CD4-positive, CD25-positive, alpha-beta regulatory T cell (primary cell): Measurements from ENCODE around the gene MEGF6. TPM values are rescaled to one million over a fixed set of nuclear protein-coding genes. Genes with fewer than 3 reads are reported as not detected.
"Not testable (repeated sequence)": the region's sequence is repeated elsewhere in the genome, so short reads cannot be mapped to it uniquely, and the experiment has no call there.

ENCODE experiments used
- ATAC-seq, 2 donors: fragments of 150-1000 bp; cut with Tn5 transposase; one replicate each; pipeline ENCODE4 v1.10.0; 2021; ENCODE audit warnings: low read depth in 2 of 2, moderate number of reproducible peaks in 2 of 2, moderate library complexity in 1 of 2
- DNase-seq, 3 donors: peaks; one replicate each; pipeline versions ENCODE4 v3.0.0 to v3.0.0-alpha.2; 2012 to 2022; ENCODE audit warnings: mixed read lengths in 1 of 3
- H3K27ac ChIP-seq: one replicate; pipeline ENCODE4 v1.7.0; 2013; ENCODE audit warnings: mild to moderate bottlenecking, low read length; ENCODE audit not compliant: insufficient read depth, poor library complexity, severe bottlenecking
- H3K27me3 ChIP-seq: one replicate; pipeline ENCODE4 v1.7.0; 2013; ENCODE audit warnings: low read length; ENCODE audit not compliant: control insufficient read depth, insufficient read depth
- H3K36me3 ChIP-seq: one replicate; pipeline ENCODE4 v1.7.0; 2013; ENCODE audit warnings: mild to moderate bottlenecking, low read length, moderate library complexity; ENCODE audit not compliant: control insufficient read depth, insufficient read depth
- H3K4me1 ChIP-seq: 2 replicates; pipeline ENCODE4 v1.7.0; 2013; ENCODE audit warnings: mild to moderate bottlenecking, low read length; ENCODE audit not compliant: insufficient read depth, control insufficient read depth, poor library complexity, severe bottlenecking
- H3K4me3 ChIP-seq: one replicate; pipeline ENCODE4 v1.7.0; 2013; ENCODE audit warnings: low read depth, mild to moderate bottlenecking, low read length, moderate library complexity
- H3K9me3 ChIP-seq, 2 experiments: 1 replicate in 1 of 2; 2 replicates in 1 of 2; pipeline ENCODE4 v1.7.0; 2013; ENCODE audit warnings: low read length in 2 of 2, mild to moderate bottlenecking in 1 of 2, moderate library complexity in 1 of 2; ENCODE audit not compliant: control insufficient read depth in 2 of 2
- H3K27ac Mint-ChIP-seq, 3 donors: one replicate each; pipeline ENCODE4 v1.8.0; 2020 to 2022; ENCODE audit warnings: mild to moderate bottlenecking in 3 of 3, mixed read lengths in 3 of 3, moderate library complexity in 2 of 3
- H3K27me3 Mint-ChIP-seq: one replicate; pipeline ENCODE4 v1.8.0; 2022; ENCODE audit warnings: mild to moderate bottlenecking, mixed read lengths
- H3K36me3 Mint-ChIP-seq: one replicate; pipeline ENCODE4 v1.8.0; 2020; ENCODE audit warnings: mixed read lengths
- H3K4me1 Mint-ChIP-seq, 4 donors: one replicate each; pipeline ENCODE4 v1.8.0; 2020 to 2022; ENCODE audit warnings: mixed read lengths in 4 of 4, mild to moderate bottlenecking in 1 of 4
- H3K4me3 Mint-ChIP-seq, 4 donors: one replicate each; pipeline ENCODE4 v1.8.0; 2020 to 2022; ENCODE audit warnings: mild to moderate bottlenecking in 4 of 4, mixed read lengths in 4 of 4, moderate library complexity in 3 of 4
- H3K9me3 Mint-ChIP-seq, 7 donors: one replicate each; pipeline ENCODE4 v1.8.0; 2020 to 2022; ENCODE audit warnings: mixed read lengths in 7 of 7, mild to moderate bottlenecking in 3 of 7, moderate library complexity in 2 of 7
- polyA plus RNA-seq, 4 donors: library from polyadenylated mRNA; unstranded; fragments of 300-500 nt; fragmentation: Illumina TruSeq; gene quantifications; one replicate each; pipeline ENCODE4 v1.2.3, GENCODE V29; 2021
- total RNA-seq: library from RNA; stranded (reverse); gene quantifications from one replicate; pipeline ENCODE4 v1.2.3, GENCODE V29; 2022

MEGF6 gene
- total and polyA plus RNA-seq, 5 donors from 2014 or later, result 4.7 to 123 (median 6.8) TPM

DNA sequence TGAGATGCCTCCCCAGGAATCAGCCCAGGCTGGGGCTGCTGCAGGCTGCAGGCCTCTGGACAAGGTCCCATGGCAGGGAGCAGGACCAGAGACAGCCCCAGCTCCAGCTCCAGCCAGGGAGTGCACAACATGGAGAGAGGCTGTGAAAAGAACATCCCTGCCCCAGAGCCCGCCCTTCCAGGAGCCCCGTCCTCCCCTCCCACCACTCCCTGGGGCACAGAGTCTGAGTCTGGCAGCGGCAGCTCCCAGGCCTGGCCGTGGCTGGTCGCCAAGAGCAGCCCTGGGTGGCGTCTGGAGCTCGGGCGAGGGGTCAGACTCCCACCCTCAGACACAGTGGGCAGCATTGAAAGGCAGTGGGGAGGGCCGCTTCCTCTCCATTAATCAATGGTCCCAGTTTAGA is 37.8 kb downstream of the MEGF6 start:
- H3K4me1 Mint-ChIP-seq, result no peaks in the 10 kb centered on the region
- Histone ChIP-seq H3K36me3 (no peaks in the 10 kb centered on the region), H3K9me3 (no peaks in the 10 kb centered on the region), H3K27ac (no peak overlapping the region), H3K4me3 (no peak overlapping the region), H3K27me3 (no peaks in the 10 kb centered on the region), H3K4me1 (no peaks in the 10 kb centered on the region)
- no peaks in the 10 kb centered on the region for H3K36me3 Mint-ChIP-seq
- ATAC-seq, result no peak
- H3K27ac Mint-ChIP-seq, result no peak overlapping the region
- H3K4me3 Mint-ChIP-seq, result no peak overlapping the region
- no peaks in the 10 kb centered on the region for H3K27me3 Mint-ChIP-seq
- peaks cover 0 to 1% (median 0%) of the 10 kb centered on the region in 7 donors for H3K9me3 Mint-ChIP-seq
- DNase-seq, result no peak

DNA sequence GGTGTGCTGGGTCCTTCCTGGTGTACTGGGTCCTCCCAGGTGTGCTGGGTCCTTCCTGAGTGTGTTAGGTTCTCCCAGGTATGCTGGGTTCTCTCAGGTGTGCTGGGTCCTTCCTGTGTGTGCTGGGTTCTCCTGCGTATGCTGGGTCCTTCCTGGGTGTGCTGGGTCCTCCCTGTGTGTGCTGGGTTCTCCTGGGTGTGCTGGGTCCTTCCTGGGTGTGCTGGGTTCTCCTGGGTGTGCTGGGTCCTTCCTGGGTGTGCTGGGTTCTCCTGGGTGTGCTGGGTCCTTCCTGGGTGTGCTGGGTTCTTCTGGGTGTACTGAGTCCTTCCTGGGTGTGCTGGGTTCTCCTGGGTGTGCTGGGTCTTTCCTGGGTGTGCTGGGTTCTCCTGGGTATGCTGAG is 38.7 kb downstream of the MEGF6 start:
- not testable (repeated sequence) for H3K27ac ChIP-seq, H3K4me3 ChIP-seq, DNase-seq, H3K27ac Mint-ChIP-seq, H3K36me3 Mint-ChIP-seq, H3K9me3 Mint-ChIP-seq, H3K27me3 Mint-ChIP-seq, H3K36me3 ChIP-seq, H3K9me3 ChIP-seq, H3K4me1 ChIP-seq, ATAC-seq, H3K4me3 Mint-ChIP-seq, H3K4me1 Mint-ChIP-seq, H3K27me3 ChIP-seq

DNA sequence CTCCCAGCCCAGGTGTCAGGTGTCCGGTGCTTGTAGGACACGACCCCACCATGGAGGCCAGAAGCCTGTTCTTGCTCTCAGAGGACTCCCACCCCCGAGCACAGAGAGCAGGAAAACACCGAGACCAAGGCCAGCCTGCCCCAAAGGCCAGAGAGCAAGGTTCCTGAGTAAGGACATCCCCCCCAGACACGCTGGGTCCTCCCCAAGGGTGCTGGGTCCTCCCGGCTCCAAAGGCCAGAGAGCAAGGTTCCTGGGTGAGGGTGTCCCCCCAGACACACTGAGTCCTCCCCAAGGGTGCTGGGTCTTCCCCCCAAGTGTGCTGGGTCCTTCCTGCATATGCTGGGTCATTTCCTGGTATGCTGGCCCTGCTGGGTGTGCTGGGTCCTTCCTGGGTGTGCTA is 40.0 kb downstream of the MEGF6 start:
- no peaks in the 10 kb centered on the region for H3K9me3 Mint-ChIP-seq
- Histone ChIP-seq H3K27me3 (no peaks in the 10 kb centered on the region), H3K27ac (no peak overlapping the region), H3K4me1 (no peaks in the 10 kb centered on the region), H3K4me3 (no peak overlapping the region), H3K36me3 (no peaks in the 10 kb centered on the region), H3K9me3 (no peaks in the 10 kb centered on the region)
- no peaks in the 10 kb centered on the region for H3K27me3 Mint-ChIP-seq
- DNase-seq, result no peak
- H3K4me3 Mint-ChIP-seq, result no peak overlapping the region
- H3K4me1 Mint-ChIP-seq, result no peaks in the 10 kb centered on the region
- no peak for ATAC-seq
- H3K36me3 Mint-ChIP-seq, result no peaks in the 10 kb centered on the region
- H3K27ac Mint-ChIP-seq, result no peak overlapping the region

DNA sequence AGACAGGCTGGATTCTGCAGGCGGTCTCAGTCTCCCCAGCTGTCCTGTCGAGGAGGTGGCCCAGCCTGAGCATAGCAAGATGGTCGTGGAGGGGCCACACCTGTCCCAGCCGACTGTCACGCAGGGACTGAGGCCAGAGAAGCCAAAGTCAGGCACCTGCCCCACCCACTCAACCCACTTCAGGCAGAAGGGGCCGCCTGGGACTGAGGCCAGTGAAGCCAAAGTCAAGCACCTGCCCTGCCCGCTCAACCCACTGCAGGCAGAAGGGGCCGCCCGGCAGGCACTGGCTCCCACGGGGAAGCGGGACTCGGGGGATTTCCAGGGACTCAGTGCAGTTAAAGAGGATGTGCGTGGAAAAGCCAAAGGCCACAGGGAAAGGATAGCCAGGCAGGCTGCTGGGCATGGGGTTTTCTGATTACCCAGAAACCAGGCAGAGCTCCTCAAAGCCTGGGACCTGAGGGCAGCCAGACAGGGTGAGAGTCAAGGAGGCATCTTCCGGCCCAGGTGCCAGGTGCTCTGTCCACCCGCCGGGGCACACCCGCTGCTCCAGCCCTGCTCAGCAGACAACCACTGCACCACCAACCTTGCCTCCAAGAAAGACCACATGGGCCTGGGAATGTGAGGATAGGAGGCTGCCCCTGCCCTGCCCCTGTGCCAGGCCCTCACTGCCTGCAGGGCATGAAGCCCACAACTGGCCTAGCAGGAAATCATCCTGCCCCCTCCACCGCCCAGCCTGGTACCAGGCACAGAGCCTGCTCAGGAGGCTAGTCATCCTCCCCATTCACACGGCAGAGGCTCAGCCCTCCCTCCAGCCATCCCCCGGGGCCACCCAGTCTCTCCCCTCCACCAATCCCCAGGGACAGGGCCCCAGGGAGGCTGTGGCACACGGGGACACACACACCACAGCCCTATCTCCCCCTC is 41.0 kb downstream of the MEGF6 start:
- no peaks in the 10 kb centered on the region for H3K4me1 Mint-ChIP-seq
- H3K4me3 Mint-ChIP-seq, result no peak overlapping the region
- Histone ChIP-seq H3K9me3 (no peaks in the 10 kb centered on the region), H3K4me1 (no peaks in the 10 kb centered on the region), H3K27me3 (no peaks in the 10 kb centered on the region), H3K27ac (no peak overlapping the region), H3K4me3 (no peak overlapping the region), H3K36me3 (no peaks in the 10 kb centered on the region)
- no peaks in the 10 kb centered on the region for H3K27me3 Mint-ChIP-seq
- ATAC-seq (no peak), DNase-seq (no peak)
- H3K9me3 Mint-ChIP-seq, result no peaks in the 10 kb centered on the region
- no peaks in the 10 kb centered on the region for H3K36me3 Mint-ChIP-seq
- no peak overlapping the region for H3K27ac Mint-ChIP-seq

DNA sequence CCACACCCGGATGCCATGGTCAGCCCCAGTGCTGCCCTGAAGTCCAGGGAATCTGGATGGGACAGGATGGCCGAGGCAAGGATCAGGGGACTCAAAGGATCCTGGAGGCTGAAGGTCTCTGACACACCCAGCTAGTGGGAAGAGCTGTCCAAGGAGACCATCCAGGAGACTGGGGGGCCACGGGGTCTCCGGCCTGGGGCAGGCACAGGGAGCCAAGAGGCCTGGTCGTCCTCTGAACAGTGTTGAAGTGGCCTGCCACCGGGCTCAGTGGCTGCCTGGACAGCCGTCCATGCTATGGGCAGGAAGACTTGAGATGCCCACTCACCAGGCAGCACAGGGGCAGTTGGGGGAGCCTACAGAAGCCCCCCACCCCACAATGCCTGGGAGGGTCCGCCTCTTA is 41.9 kb downstream of the MEGF6 start:
- H3K4me1 Mint-ChIP-seq, result no peaks in the 10 kb centered on the region
- ATAC-seq (no peak), DNase-seq (no peak)
- H3K9me3 ChIP-seq, result no peaks in the 10 kb centered on the region
- H3K27me3 ChIP-seq, result no peaks in the 10 kb centered on the region
- H3K4me1 ChIP-seq, result no peaks in the 10 kb centered on the region
- no peaks in the 10 kb centered on the region for H3K27me3 Mint-ChIP-seq
- no peaks in the 10 kb centered on the region for H3K9me3 Mint-ChIP-seq
- no peaks in the 10 kb centered on the region for H3K36me3 Mint-ChIP-seq
- H3K27ac ChIP-seq, result no peak overlapping the region
- no peak overlapping the region for H3K4me3 ChIP-seq
- no peak overlapping the region for H3K4me3 Mint-ChIP-seq
- H3K27ac Mint-ChIP-seq, result no peak overlapping the region
- H3K36me3 ChIP-seq, result no peaks in the 10 kb centered on the region

DNA sequence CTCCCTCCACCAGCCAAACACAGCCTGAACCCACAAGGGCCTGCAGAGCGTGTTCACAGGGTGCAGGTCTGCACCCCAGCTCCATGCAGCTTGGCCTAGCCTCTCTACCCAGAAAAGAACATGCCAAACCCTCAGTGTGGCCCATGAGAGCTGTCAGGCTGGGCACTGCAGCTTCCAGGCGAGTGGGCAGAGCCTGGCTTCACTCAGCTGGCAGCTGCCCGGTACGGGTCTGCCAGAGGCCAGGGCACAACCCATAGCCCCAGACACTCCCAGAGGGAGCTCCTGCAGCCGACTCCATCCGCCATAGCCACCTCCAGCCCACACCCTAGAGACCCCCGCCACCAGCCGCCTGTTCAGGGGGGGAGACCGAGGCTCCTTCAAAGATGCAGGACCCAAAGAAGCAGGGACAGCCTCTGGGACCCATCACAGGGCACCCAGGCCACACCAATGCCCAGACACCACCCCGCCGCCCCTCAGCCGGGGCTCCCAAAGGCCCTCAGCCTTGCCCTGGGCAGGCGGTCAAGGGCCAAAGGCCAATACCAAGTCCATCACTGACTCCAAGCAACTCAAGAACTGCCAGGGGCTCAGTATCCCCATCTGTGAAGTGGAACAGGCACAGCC is 42.4 kb downstream of the MEGF6 start:
- Mint-ChIP-seq H3K27ac (no peak overlapping the region), H3K36me3 (no peaks in the 10 kb centered on the region), H3K4me3 (no peak overlapping the region), H3K4me1 (no peaks in the 10 kb centered on the region), H3K27me3 (no peaks in the 10 kb centered on the region), H3K9me3 (no peaks in the 10 kb centered on the region)
- Histone ChIP-seq H3K9me3 (no peaks in the 10 kb centered on the region), H3K4me1 (no peaks in the 10 kb centered on the region), H3K4me3 (no peak overlapping the region), H3K27ac (no peak overlapping the region), H3K36me3 (no peaks in the 10 kb centered on the region), H3K27me3 (no peaks in the 10 kb centered on the region)
- ATAC-seq (no peak), DNase-seq (no peak)

DNA sequence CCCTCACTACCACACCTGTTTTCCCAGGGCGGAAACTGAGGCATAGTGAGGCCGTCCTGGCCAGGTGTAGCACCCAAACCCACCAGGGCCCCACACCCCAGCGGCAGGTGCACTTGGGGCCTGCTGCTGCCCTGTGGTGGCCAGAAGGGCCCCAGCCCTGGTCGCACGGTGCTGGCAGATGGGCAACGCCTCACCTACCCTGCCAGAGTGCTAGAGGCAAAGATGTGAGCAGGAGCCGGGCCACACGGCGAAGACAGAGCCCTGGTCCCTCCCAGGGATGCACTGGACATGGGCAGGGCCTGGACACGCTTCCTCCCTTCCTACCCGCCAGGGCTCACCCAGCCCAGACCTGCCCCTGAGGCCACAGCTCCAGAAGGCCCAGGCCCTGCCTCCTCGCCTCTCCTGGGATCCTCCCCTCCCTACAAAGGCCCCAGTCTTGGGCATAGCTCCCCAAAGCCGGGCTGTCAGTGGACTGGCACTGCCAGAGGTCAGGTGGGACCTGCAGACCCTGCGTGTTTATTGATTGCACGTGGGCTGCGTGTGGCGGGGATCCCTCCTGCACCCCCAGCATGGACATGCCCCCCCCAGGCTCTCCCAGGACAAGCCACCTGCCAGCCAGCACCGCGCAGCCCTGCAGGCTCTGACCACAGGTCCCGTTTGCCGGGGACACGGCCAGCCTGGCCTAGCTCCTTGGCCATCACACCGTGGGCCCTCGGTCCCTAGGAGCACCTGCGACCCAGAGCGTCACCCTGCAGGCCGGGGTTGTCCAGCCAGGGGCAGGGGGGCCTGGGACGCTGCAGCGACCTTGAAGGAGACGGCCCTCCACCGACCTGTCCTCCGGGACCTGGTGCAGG is 44.1 kb downstream of the MEGF6 start:
- H3K4me1 ChIP-seq, result no peaks in the 10 kb centered on the region
- DNase-seq (no peak), ATAC-seq (no peak)
- H3K27me3 ChIP-seq, result no peaks in the 10 kb centered on the region
- no peak overlapping the region for H3K27ac Mint-ChIP-seq
- no peaks in the 10 kb centered on the region for H3K27me3 Mint-ChIP-seq
- no peaks in the 10 kb centered on the region for H3K4me1 Mint-ChIP-seq
- no peak overlapping the region for H3K4me3 ChIP-seq
- H3K9me3 ChIP-seq, result no peaks in the 10 kb centered on the region
- no peak overlapping the region for H3K4me3 Mint-ChIP-seq
- H3K9me3 Mint-ChIP-seq, result no peaks in the 10 kb centered on the region
- no peaks in the 10 kb centered on the region for H3K36me3 Mint-ChIP-seq
- H3K27ac ChIP-seq, result no peak overlapping the region
- H3K36me3 ChIP-seq, result no peaks in the 10 kb centered on the region
